K562 (cell line): Measurements from ENCODE around the gene ATP2B1. TPM values are rescaled to one million over a fixed set of nuclear protein-coding genes. Genes with fewer than 3 reads are reported as not detected.

ENCODE experiments used
- ATAC-seq: fragments of 200-7000 bp; cut with Tn5 transposase; 3 replicates; pipeline ENCODE4 v1.9.1; 2020; ENCODE audit warnings: moderate library complexity
- BruUV-seq: library from RNA; stranded (reverse); fragments of 400-500 nt; replicated peaks from 2 replicates; lab custom pipeline; 2021; lab: Mats Ljungman, UMichigan
- CTCF ChIA-PET: fragments of 300-600 bp; formaldehyde crosslinking; extraction: SDS; loops from one replicate; lab custom pipeline; 2021; ENCODE audit warnings: low intra/inter-chr PET ratio; lab: Yijun Ruan, JAX
- POLR2A ChIA-PET: fragments of 300-600, 350-650 bp; sonication (Branson Sonifier 250); formaldehyde crosslinking; extraction: SDS; loops from one replicate; lab custom pipeline; 2021; ENCODE audit warnings: antibody characterized with exemption, inconsistent platforms; lab: Yijun Ruan, JAX
- DNase-seq, 4 experiments: peaks; one replicate each; pipeline versions ENCODE4 v3.0.0 to v3.0.0-alpha.2; 2011 to 2018; ENCODE audit warnings: low spot score in 3 of 4, mixed read lengths in 3 of 4; ENCODE audit errors: extremely low read depth in 1 of 4
- FAIRE-seq: peaks from 2 replicates; lab custom pipeline; 2011; peaks lifted over from hg19 to GRCh38; lab: Jason Lieb, UNC
- H2AFZ ChIP-seq: 2 replicates; pipeline ENCODE4 v1.6.0; 2011; ENCODE audit warnings: low read depth, low read length, control low read depth, inconsistent platforms
- H3K27ac ChIP-seq: fragments of 200-600 bp; 3 replicates; pipeline ENCODE4 v1.8.0; 2011; ENCODE audit warnings: low read depth, mild to moderate bottlenecking, control low read depth, inconsistent platforms, low read length, moderate library complexity, mixed read lengths; ENCODE audit errors: extremely low read depth
- H3K27me3 ChIP-seq, 2 experiments: fragments of 300-600 bp in 1 of 2; 2 replicates in 1 of 2; 3 replicates in 1 of 2; pipeline versions ENCODE4 v1.6.0 to v1.8.0; 2011; ENCODE audit warnings: inconsistent platforms in 2 of 2, low read length in 2 of 2, mild to moderate bottlenecking in 1 of 2, mixed read lengths in 1 of 2, moderate library complexity in 1 of 2; ENCODE audit not compliant: control insufficient read depth in 2 of 2, insufficient read depth in 2 of 2
- H3K36me3 ChIP-seq: fragments of 300-600 bp; 3 replicates; pipeline ENCODE4 v1.8.0; 2011; ENCODE audit warnings: mild to moderate bottlenecking, low read length, inconsistent platforms; ENCODE audit not compliant: control insufficient read depth, insufficient read depth
- H3K4me1 ChIP-seq, 2 experiments: fragments of 200-600 bp in 1 of 2; replicated peaks in 1 of 2; 2 replicates in 1 of 2; 3 replicates in 1 of 2; pipeline versions ENCODE4 v1.5.1 to v1.8.0; 2011; ENCODE audit warnings: inconsistent platforms in 2 of 2, low read length in 2 of 2, mild to moderate bottlenecking in 1 of 2, mixed read lengths in 1 of 2, moderate library complexity in 1 of 2; ENCODE audit not compliant: control insufficient read depth in 2 of 2, insufficient read depth in 2 of 2
- H3K4me2 ChIP-seq: 2 replicates; pipeline ENCODE4 v1.6.1; 2011; ENCODE audit warnings: low read length, control low read depth, inconsistent platforms, mixed read lengths; ENCODE audit not compliant: insufficient read depth
- H3K4me3 ChIP-seq: fragments of 200-600 bp; sonication (generic), shearing (Covaris generic); 2 replicates; pipeline ENCODE4 v1.5.1; 2016; ENCODE audit warnings: control low read depth, inconsistent platforms
- H3K79me2 ChIP-seq: fragments of 200-600 bp; 3 replicates; pipeline ENCODE4 v1.8.0; 2011; ENCODE audit warnings: low read length, inconsistent platforms; ENCODE audit not compliant: control insufficient read depth, insufficient read depth
- H3K9ac ChIP-seq, 2 experiments: 2 replicates each; pipeline versions ENCODE4 v1.6.0 to v1.6.1; 2011; ENCODE audit warnings: low read depth in 2 of 2, low read length in 2 of 2, control low read depth in 1 of 2, inconsistent platforms in 1 of 2, mild to moderate bottlenecking in 1 of 2, mixed read lengths in 1 of 2; ENCODE audit not compliant: insufficient read depth in 1 of 2
- H3K9me1 ChIP-seq: one replicate; pipeline ENCODE4 v1.6.0; 2011; ENCODE audit warnings: inconsistent platforms, mild to moderate bottlenecking, low read length, moderate library complexity; ENCODE audit not compliant: control insufficient read depth, insufficient read depth
- H3K9me3 ChIP-seq: replicated peaks from 2 replicates; pipeline ENCODE4 v1.5.1; 2011; ENCODE audit warnings: low read depth, low read length, inconsistent platforms; ENCODE audit not compliant: control insufficient read depth, insufficient read depth
- H4K20me1 ChIP-seq: replicated peaks from 2 replicates; pipeline ENCODE4 v1.6.1; 2011; ENCODE audit warnings: low read length, inconsistent platforms, mixed read lengths; ENCODE audit not compliant: control insufficient read depth, insufficient read depth
- CTCFL ChIP-seq: IDR thresholded peaks from 2 replicates; pipeline ENCODE4 v1.6.1; 2011; ENCODE audit warnings: borderline replicate concordance, low read depth, mild to moderate bottlenecking, moderate library complexity, low read length; ENCODE audit not compliant: insufficient read depth, poor library complexity, severe bottlenecking
- KLF16 ChIP-seq: IDR thresholded peaks from 2 replicates; pipeline ENCODE4 v1.6.1; 2016; ENCODE audit warnings: antibody characterized with exemption
- LARP7 ChIP-seq: fragments of 450-650 bp; IDR thresholded peaks from 2 replicates; pipeline ENCODE4 v1.6.1; 2016
- NFATC3 ChIP-seq: fragments of 450-650 bp; IDR thresholded peaks from 2 replicates; pipeline ENCODE4 v1.6.1; 2017; ENCODE audit warnings: mild to moderate bottlenecking
- THAP12 ChIP-seq: fragments of 250-450 bp; sonication (Bioruptor Pico); IDR thresholded peaks from 2 replicates; pipeline ENCODE4 v1.9.0; 2021; ENCODE audit warnings: mild to moderate bottlenecking, inconsistent platforms
- ZNF12 ChIP-seq: sonication (generic); formaldehyde crosslinking; IDR thresholded peaks from 2 replicates; pipeline ENCODE4 v1.4.0; 2020; ENCODE audit warnings: mild to moderate bottlenecking, missing genetic modification reagents
- ZNF24 ChIP-seq: fragments of 450-650 bp; IDR thresholded peaks from 2 replicates; pipeline ENCODE4 v1.6.1; 2016
- WGBS: fragments of 100-300 bp; shearing (Covaris generic); methylation state at CpG from one replicate; pipeline ENCODE4 v1.1.6; 2016; ENCODE audit warnings: low coverage, mixed read lengths; ENCODE audit not compliant: insufficient coverage; ENCODE audit errors: missing lambda C conversion rate; 5-methylcytosine and 5-hydroxymethylcytosine counted together
- in situ Hi-C: fragments of 300-500 bp; cut with MboI; formaldehyde crosslinking; loops from 4 replicates; pipeline ENCODE4 v1.15.0; 2018; ENCODE audit warnings: inconsistent platforms, mixed read lengths
- intact Hi-C: fragments of 100-400 bp; cut with micrococcal nuclease; formaldehyde crosslinking; loops from 2 replicates; pipeline ENCODE4 v1.14.2; 2022
- polyA plus RNA-seq, 8 experiments: library from polyadenylated mRNA; depleted of rRNA in 4 of 8; stranded (reverse) in 5 of 8; unstranded in 3 of 8; fragments of >200 nt; fragmentation: Nextera tagmentation in 2 of 8; fragmentation: Illumina TruSeq in 1 of 8; extraction: Ambion mirVana in 2 of 8; extraction: Trizol in 1 of 8; gene quantifications; 2 replicates each; pipeline versions ENCODE4 v1.2.1 to v1.2.3, GENCODE V29; 2011 to 2014; ENCODE audit warnings: inconsistent platforms in 1 of 8, missing spikeins in 1 of 8
- total RNA-seq, 7 experiments: library from RNA; depleted of rRNA in 6 of 7; stranded (reverse); fragments of >200 nt in 6 of 7; fragmentation: Illumina TruSeq in 2 of 7; extraction: Trizol in 2 of 7; gene quantifications; 2 replicates each; pipeline versions ENCODE4 v1.2.1 to v1.2.3, GENCODE V29; 2011 to 2021; ENCODE audit warnings: low replicate concordance in 1 of 7
- TF ChIP-seq, protein P1 (sequence below): fragments of 150-350 bp; IDR thresholded peaks from 2 replicates; pipeline ENCODE4 v1.6.1; 2014; ENCODE audit warnings: low read depth, mild to moderate bottlenecking, low read length, borderline replicate concordance

The ATP2B1 gene
- total and polyA plus RNA-seq, 9 of the 15 experiments (the other 6 are each of a cell fraction or from before 2014, with no cell fraction given), result 8.6 to 39.0 (median 27.8) TPM

- no peak for TF ChIP-seq CTCFL
Measured at GRCh38 chr12:89568484-89568883, 140.2 kb downstream of the ATP2B1 start (continued).

DNA sequence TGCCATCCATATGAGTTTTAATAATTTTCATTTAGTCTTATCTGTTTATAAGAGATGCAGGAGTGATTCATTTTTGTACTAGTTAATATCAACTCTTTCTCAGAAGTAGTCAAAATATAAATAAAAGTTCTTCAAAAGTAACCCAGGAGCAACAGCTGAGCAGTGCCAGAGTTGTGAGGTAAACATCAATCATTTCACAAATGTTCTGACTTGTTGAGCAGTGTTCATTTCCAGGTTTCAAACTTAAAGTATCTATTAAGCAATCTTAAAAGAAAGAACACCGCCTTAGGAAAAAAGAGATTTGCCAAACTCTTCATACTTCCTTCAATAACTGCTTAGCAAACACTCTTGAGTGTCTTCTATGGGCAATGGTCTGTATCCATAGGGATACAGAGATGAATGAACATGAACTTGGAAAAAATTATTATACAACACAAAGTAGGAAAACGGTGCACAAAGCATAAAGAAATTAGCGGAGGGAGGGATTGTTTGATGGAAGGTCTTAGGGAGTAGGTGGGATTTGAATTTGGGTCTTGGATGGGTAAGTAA lies 140.9 kb downstream of the ATP2B1 start:
- Histone ChIP-seq H3K27me3 (no peaks in the 10 kb centered on the region), H3K4me1 (peaks cover 0 to 10% of the 10 kb centered on the region in 2 experiments; a peak in 1 of 5 replicates), H4K20me1 (no peaks in the 10 kb centered on the region), H3K27ac (no peak overlapping the region), H3K4me3 (no peak overlapping the region), H3K4me2 (no peak overlapping the region), H3K79me2 (no peaks in the 10 kb centered on the region), H3K36me3 (no peaks in the 10 kb centered on the region), H3K9me1 (no peaks in the 10 kb centered on the region), H3K9me3 (no peaks in the 10 kb centered on the region), H2AFZ (no peak overlapping the region), H3K9ac (no peak overlapping the region)
- POLR2A ChIA-PET, result no interaction called here
- FAIRE-seq (no peak), DNase-seq (no peak), ATAC-seq (no peak)
- intact Hi-C loops (no loop called here), in situ Hi-C loops (no loop called here)
- 71% methylated on average over 3 of the region's 3 CpGs for WGBS
- CTCF ChIA-PET, result no interaction called here
- BruUV-seq, result no TSS peak
- TF ChIP-seq LARP7 (no peak), THAP12 (no peak), ZNF12 (CRISPR knock-in tag) (no peak), NFATC3 (no peak), KLF16 (no peak), ZNF24 (no peak)
- TF ChIP-seq, protein P1, sequence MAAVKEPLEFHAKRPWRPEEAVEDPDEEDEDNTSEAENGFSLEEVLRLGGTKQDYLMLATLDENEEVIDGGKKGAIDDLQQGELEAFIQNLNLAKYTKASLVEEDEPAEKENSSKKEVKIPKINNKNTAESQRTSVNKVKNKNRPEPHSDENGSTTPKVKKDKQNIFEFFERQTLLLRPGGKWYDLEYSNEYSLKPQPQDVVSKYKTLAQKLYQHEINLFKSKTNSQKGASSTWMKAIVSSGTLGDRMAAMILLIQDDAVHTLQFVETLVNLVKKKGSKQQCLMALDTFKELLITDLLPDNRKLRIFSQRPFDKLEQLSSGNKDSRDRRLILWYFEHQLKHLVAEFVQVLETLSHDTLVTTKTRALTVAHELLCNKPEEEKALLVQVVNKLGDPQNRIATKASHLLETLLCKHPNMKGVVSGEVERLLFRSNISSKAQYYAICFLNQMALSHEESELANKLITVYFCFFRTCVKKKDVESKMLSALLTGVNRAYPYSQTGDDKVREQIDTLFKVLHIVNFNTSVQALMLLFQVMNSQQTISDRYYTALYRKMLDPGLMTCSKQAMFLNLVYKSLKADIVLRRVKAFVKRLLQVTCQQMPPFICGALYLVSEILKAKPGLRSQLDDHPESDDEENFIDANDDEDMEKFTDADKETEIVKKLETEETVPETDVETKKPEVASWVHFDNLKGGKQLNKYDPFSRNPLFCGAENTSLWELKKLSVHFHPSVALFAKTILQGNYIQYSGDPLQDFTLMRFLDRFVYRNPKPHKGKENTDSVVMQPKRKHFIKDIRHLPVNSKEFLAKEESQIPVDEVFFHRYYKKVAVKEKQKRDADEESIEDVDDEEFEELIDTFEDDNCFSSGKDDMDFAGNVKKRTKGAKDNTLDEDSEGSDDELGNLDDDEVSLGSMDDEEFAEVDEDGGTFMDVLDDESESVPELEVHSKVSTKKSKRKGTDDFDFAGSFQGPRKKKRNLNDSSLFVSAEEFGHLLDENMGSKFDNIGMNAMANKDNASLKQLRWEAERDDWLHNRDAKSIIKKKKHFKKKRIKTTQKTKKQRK, result no peak
